Prostate gland (tissue), 2 donors: Measurements from ENCODE around the gene SHQ1. TPM values are rescaled to one million over a fixed set of nuclear protein-coding genes. Genes with fewer than 3 reads are reported as not detected.
A peak's percentile ranks its signal among the peaks of the same experiment; 100 is the strongest.

Experiments used
- DNase-seq: peaks from one replicate; pipeline ENCODE4 v3.0.0-alpha.2; 2019; ENCODE audit warnings: low spot score
- H3K27ac ChIP-seq, 2 donors: fragments of 200-600 bp; sonication (generic); 2 replicates each; pipeline ENCODE4 v1.5.1; 2017 to 2019
- H3K27me3 ChIP-seq: fragments of 200-600 bp; sonication (generic); replicated peaks from 2 replicates; pipeline ENCODE4 v1.5.1; 2019; ENCODE audit not compliant: insufficient read depth
- H3K36me3 ChIP-seq, 2 donors: fragments of 200-600 bp; sonication (generic); 1 replicate in 1 of 2; 2 replicates in 1 of 2; pipeline versions ENCODE4 v1.5.1 to v1.8.1; 2017 to 2019
- H3K4me1 ChIP-seq: fragments of 200-600 bp; sonication (generic); replicated peaks from 2 replicates; pipeline ENCODE4 v1.5.1; 2019
- H3K4me3 ChIP-seq, 2 donors: fragments of 200-600 bp; sonication (generic); 2 replicates each; pipeline ENCODE4 v1.5.1; 2017 to 2019
- H3K9me3 ChIP-seq: fragments of 200-600 bp; sonication (generic); 2 replicates; pipeline ENCODE4 v1.5.1; 2017
- CTCF ChIP-seq, 4 experiments: fragments of 200-600 bp in 2 of 4; fragments of 450-650 bp in 2 of 4; sonication (generic) in 2 of 4; IDR thresholded peaks; 1 replicate in 3 of 4; 2 replicates in 1 of 4; pipeline ENCODE4 v1.5.1; 2016 to 2019; ENCODE audit warnings: antibody characterized with exemption in 4 of 4, mild to moderate bottlenecking in 2 of 4, moderate library complexity in 2 of 4
- POLR2A ChIP-seq: fragments of 450-650 bp; IDR thresholded peaks from one replicate; pipeline ENCODE4 v1.6.1; 2016; ENCODE audit warnings: antibody characterized with exemption, mild to moderate bottlenecking
- POLR2AphosphoS5 ChIP-seq: sonication (generic); formaldehyde crosslinking; IDR thresholded peaks from one replicate; pipeline ENCODE4 v1.6.1; 2017; ENCODE audit warnings: antibody characterized with exemption
- WGBS: methylation state at CpG from one replicate; pipeline ENCODE4 v1.1.5; 2018; 5-methylcytosine and 5-hydroxymethylcytosine counted together
- intact Hi-C: fragments of 100-400 bp; cut with DNase I; formaldehyde crosslinking; loops from one replicate; pipeline ENCODE4 v1.14.2; 2022
- total RNA-seq, 2 donors: library from RNA; depleted of rRNA; stranded (reverse); fragments of >200 nt; gene quantifications; one replicate each; pipeline ENCODE4 v1.1.0, GENCODE V29; 2016

The SHQ1 gene
- total RNA-seq, 2 donors from 2014 or later, result 12.9 to 31.9 TPM

- no peak overlapping the region for H3K4me3 ChIP-seq
- no peaks in the 10 kb centered on the region for H3K27me3 ChIP-seq
- no peaks in the 10 kb centered on the region for H3K9me3 ChIP-seq
- no peak for DNase-seq
- TF ChIP-seq CTCF (IDR thresholded peaks at IDR 0.05) (no peak), POLR2AphosphoS5 (no peak), POLR2A (no peak)
- no peaks in the 10 kb centered on the region for H3K36me3 ChIP-seq
- no peaks in the 10 kb centered on the region for H3K4me1 ChIP-seq
- H3K27ac ChIP-seq, result no peak overlapping the region
- 72% methylated on average over 4 of the region's 4 CpGs for WGBS
- intact Hi-C loops, result no loop called here
These were observed 44.6 kb upstream of the SHQ1 start for GRCh38 chr3:72892870-72893269.

- no peak for DNase-seq
- Histone ChIP-seq H3K27me3 (no peaks in the 10 kb centered on the region), H3K4me3 (no peak overlapping the region), H3K27ac (no peak overlapping the region), H3K9me3 (no peaks in the 10 kb centered on the region), H3K4me1 (no peaks in the 10 kb centered on the region), H3K36me3 (no peaks in the 10 kb centered on the region)
- WGBS, result 51% methylated on average over 4 of the region's 4 CpGs
- intact Hi-C loops, result no loop called here
- TF ChIP-seq POLR2AphosphoS5, result no peak
- no peak for TF ChIP-seq CTCF (IDR thresholded peaks at IDR 0.05)
- no peak for TF ChIP-seq POLR2A
These were observed 44.0 kb upstream of the SHQ1 start for GRCh38 chr3:72892081-72892775.

GRCh38 chr3:72891053-72891855, 43.0 kb upstream of the SHQ1 start:
- WGBS, result 22% methylated on average over 8 of the region's 8 CpGs

GRCh38 chr3:72890166-72890925, 42.1 kb upstream of the SHQ1 start:
- Histone ChIP-seq H3K27me3 (no peaks in the 10 kb centered on the region), H3K4me3 (no peak overlapping the region), H3K36me3 (no peaks in the 10 kb centered on the region), H3K4me1 (no peaks in the 10 kb centered on the region), H3K9me3 (no peaks in the 10 kb centered on the region), H3K27ac (no peak overlapping the region)
- DNase-seq, result no peak
- 63% methylated on average over 10 of the region's 10 CpGs for WGBS
- intact Hi-C loops, result no loop called here
- TF ChIP-seq CTCF (IDR thresholded peaks at IDR 0.05), result no peak
- TF ChIP-seq POLR2AphosphoS5, result no peak
- TF ChIP-seq POLR2A, result no peak

More at GRCh38 chr3:72891053-72891855, 43.0 kb upstream of the SHQ1 start:
- H3K4me1 ChIP-seq, result no peaks in the 10 kb centered on the region
- H3K9me3 ChIP-seq, result no peaks in the 10 kb centered on the region
- H3K27me3 ChIP-seq, result no peaks in the 10 kb centered on the region
- H3K36me3 ChIP-seq, result no peaks in the 10 kb centered on the region
- no peak overlapping the region for H3K27ac ChIP-seq
- no peak for DNase-seq
- no peak for TF ChIP-seq POLR2AphosphoS5
- peak in 1 of 4 experiments; percentile 8 for TF ChIP-seq CTCF (IDR thresholded peaks at IDR 0.05)
- no peak for TF ChIP-seq POLR2A
- intact Hi-C loops, result no loop called here
- H3K4me3 ChIP-seq, result no peak overlapping the region
